HCT116 (cell line): Measurements from ENCODE around the gene RBM20. TPM values are rescaled to one million over a fixed set of nuclear protein-coding genes. Genes with fewer than 3 reads are reported as not detected.
"Not testable (repeated sequence)": the region's sequence is repeated elsewhere in the genome, so short reads cannot be mapped to it uniquely, and the experiment has no call there.

Experiments used
- ATAC-seq: fragments of 200-7000 bp; cut with Tn5 transposase; 2 replicates; pipeline ENCODE4 v1.9.1; 2020; ENCODE audit warnings: mild to moderate bottlenecking, moderate library complexity
- BruUV-seq: library from RNA; stranded (reverse); fragments of 400-500 nt; replicated peaks from 2 replicates; lab custom pipeline; 2021; lab: Mats Ljungman, UMichigan
- CTCF ChIA-PET: fragments of 300-600 bp; sonication (Branson Sonifier 250); formaldehyde crosslinking; loops from one replicate; lab custom pipeline; 2021; ENCODE audit warnings: antibody characterized with exemption; lab: Charles Lee
- POLR2A ChIA-PET: fragments of 300-600, 350-600 bp; sonication (Branson Sonifier 250); formaldehyde crosslinking; loops from one replicate; lab custom pipeline; 2021; ENCODE audit warnings: antibody characterized with exemption; lab: Charles Lee
- RAD21 ChIA-PET, 2 experiments: fragments of 300-600 bp; sonication (Branson Sonifier 250); formaldehyde crosslinking; loops; one replicate each; lab custom pipeline; 2023; ENCODE audit warnings: low total read pairs in 2 of 2; ENCODE audit not compliant: uncharacterized antibody in 2 of 2, unreplicated experiment in 2 of 2, low non-redundant PET in 1 of 2; lab: Charles Lee
- DNase-seq: peaks from one replicate; pipeline ENCODE4 v3.0.0-alpha.2; 2010; ENCODE audit warnings: low read depth, low spot score
- H2AFZ ChIP-seq: fragments of 200-600 bp; shearing (Covaris generic), sonication (generic); 2 replicates; pipeline ENCODE4 v1.6.1; 2017; ENCODE audit warnings: low read depth, mixed run types, mixed read lengths, antibody characterized with exemption, low read length; ENCODE audit not compliant: poor library complexity, severe bottlenecking
- H3K27ac ChIP-seq: 2 replicates; pipeline ENCODE4 v1.5.1; 2012; ENCODE audit warnings: low read depth, low read length
- H3K27me3 ChIP-seq: fragments of 200-600 bp; sonication (generic); 2 replicates; pipeline ENCODE4 v1.6.1; 2016; ENCODE audit warnings: mixed run types, low read length, mixed read lengths; ENCODE audit not compliant: insufficient read depth
- H3K36me3 ChIP-seq, 2 experiments: fragments of 200-500 bp in 1 of 2; fragments of 200-600 bp in 1 of 2; sonication (Bioruptor generic) in 1 of 2; sonication (generic) in 1 of 2; 2 replicates each; pipeline versions ENCODE4 v1.5.1 to v1.6.1; 2014 to 2016; ENCODE audit warnings: low read length in 2 of 2, inconsistent platforms in 1 of 2, mixed read lengths in 1 of 2, mixed run types in 1 of 2; ENCODE audit not compliant: insufficient read depth in 2 of 2, control insufficient read depth in 1 of 2
- H3K4me1 ChIP-seq, 2 experiments: fragments of 200-600 bp in 1 of 2; sonication (generic) in 1 of 2; 2 replicates each; pipeline versions ENCODE4 v1.5.1 to v1.6.1; 2012 to 2017; ENCODE audit warnings: low read length in 2 of 2, inconsistent platforms in 1 of 2, mild to moderate bottlenecking in 1 of 2, mixed read lengths in 1 of 2, mixed run types in 1 of 2, moderate library complexity in 1 of 2; ENCODE audit not compliant: insufficient read depth in 2 of 2, control insufficient read depth in 1 of 2
- H3K4me2 ChIP-seq: fragments of 200-600 bp; sonication (generic); 2 replicates; pipeline ENCODE4 v1.6.1; 2017; ENCODE audit warnings: mixed run types, low read length, mixed read lengths
- H3K4me3 ChIP-seq, 2 experiments: fragments of 200-600 bp in 1 of 2; sonication (generic) in 1 of 2; replicated peaks in 1 of 2; 2 replicates each; pipeline ENCODE4 v1.5.1; 2011 to 2016; ENCODE audit warnings: low read length in 2 of 2, control low read depth in 1 of 2, low read depth in 1 of 2, mild to moderate bottlenecking in 1 of 2, mixed read lengths in 1 of 2, mixed run types in 1 of 2
- H3K79me2 ChIP-seq: fragments of 200-600 bp; sonication (generic); 2 replicates; pipeline ENCODE4 v1.6.1; 2017; ENCODE audit warnings: mild to moderate bottlenecking, mixed run types, low read length, moderate library complexity, mixed read lengths; ENCODE audit not compliant: insufficient read depth
- H3K9ac ChIP-seq: fragments of 200-600 bp; sonication (generic); 2 replicates; pipeline ENCODE4 v1.6.1; 2016; ENCODE audit warnings: low read length, mixed read lengths
- H3K9me2 ChIP-seq: fragments of 200-600 bp; sonication (generic), shearing (Covaris generic); 2 replicates; pipeline ENCODE4 v1.6.1; 2017; ENCODE audit warnings: mixed run types, mild to moderate bottlenecking, moderate library complexity; ENCODE audit not compliant: insufficient read depth
- H3K9me3 ChIP-seq, 2 experiments: fragments of 200-500 bp in 1 of 2; fragments of 200-600 bp in 1 of 2; sonication (Bioruptor generic) in 1 of 2; sonication (generic) in 1 of 2; 2 replicates each; pipeline ENCODE4 v1.6.1; 2014 to 2017; ENCODE audit warnings: low read length in 2 of 2, mixed read lengths in 2 of 2, inconsistent platforms in 1 of 2, low read depth in 1 of 2, mild to moderate bottlenecking in 1 of 2, mixed run types in 1 of 2, moderate library complexity in 1 of 2; ENCODE audit not compliant: control insufficient read depth in 1 of 2, insufficient read depth in 1 of 2
- H4K20me1 ChIP-seq: fragments of 200-600 bp; sonication (generic), shearing (Covaris generic); 2 replicates; pipeline ENCODE4 v1.6.1; 2017; ENCODE audit warnings: mixed run types, mild to moderate bottlenecking, moderate library complexity; ENCODE audit not compliant: insufficient read depth
- ATF3 ChIP-seq: IDR thresholded peaks from 2 replicates; pipeline ENCODE4 v1.6.1; 2012
- CBX3 ChIP-seq: IDR thresholded peaks from 2 replicates; pipeline ENCODE4 v1.6.1; 2012; ENCODE audit warnings: low read depth
- CEBPB ChIP-seq: IDR thresholded peaks from 2 replicates; pipeline ENCODE4 v1.6.1; 2012; ENCODE audit warnings: low read depth
- CTCF ChIP-seq, 3 experiments: fragments of 200-600 bp in 1 of 3; sonication (generic) in 1 of 3; IDR thresholded peaks in 2 of 3; conservative IDR thresholded peaks in 1 of 3; 2 replicates each; pipeline ENCODE4 v1.5.1; 2012 to 2017; ENCODE audit warnings: low read depth in 2 of 3, low read length in 2 of 3, antibody characterized with exemption in 1 of 3, borderline replicate concordance in 1 of 3, control low read depth in 1 of 3, mild to moderate bottlenecking in 1 of 3, mixed read lengths in 1 of 3, mixed run types in 1 of 3, moderate library complexity in 1 of 3; ENCODE audit not compliant: insufficient read depth in 1 of 3
- EGR1 ChIP-seq: IDR thresholded peaks from 2 replicates; pipeline ENCODE4 v1.6.1; 2012; ENCODE audit warnings: low read depth
- EZH2 ChIP-seq: fragments of 200-600 bp; sonication (generic); IDR thresholded peaks from 2 replicates; pipeline ENCODE4 v1.6.1; 2017; ENCODE audit warnings: antibody characterized with exemption, mixed run types
- JUND ChIP-seq: IDR thresholded peaks from 2 replicates; pipeline ENCODE4 v1.6.1; 2012
- MAX ChIP-seq: IDR thresholded peaks from 2 replicates; pipeline ENCODE4 v1.6.1; 2012
- RAD21 ChIP-seq: IDR thresholded peaks from 2 replicates; pipeline ENCODE4 v1.6.1; 2012; ENCODE audit warnings: low read depth, mild to moderate bottlenecking
- SP1 ChIP-seq: IDR thresholded peaks from 2 replicates; pipeline ENCODE4 v1.6.1; 2012; ENCODE audit warnings: low read depth
- TCF7L2 ChIP-seq: IDR thresholded peaks from 2 replicates; pipeline ENCODE4 v1.7.0; 2011; ENCODE audit warnings: borderline replicate concordance, inconsistent platforms; ENCODE audit not compliant: insufficient read depth, insufficient read length; ENCODE audit errors: extremely low read depth
- YY1 ChIP-seq: IDR thresholded peaks from 2 replicates; pipeline ENCODE4 v1.6.1; 2011; ENCODE audit warnings: low read length, low read depth, moderate library complexity, mild to moderate bottlenecking; ENCODE audit not compliant: insufficient replicate concordance; ENCODE audit errors: extremely low read depth
- ZFX ChIP-seq: fragments of 450-650 bp; IDR thresholded peaks from 2 replicates; pipeline ENCODE4 v1.6.1; 2017
- intact Hi-C: fragments of 100-400 bp; cut with micrococcal nuclease; formaldehyde crosslinking; loops from 2 replicates; pipeline ENCODE4 v1.10.0; 2022
- total RNA-seq: library from RNA; stranded (reverse); gene quantifications from one replicate; pipeline ENCODE4 v1.2.1, GENCODE V29; 2021; ENCODE audit not compliant: unreplicated experiment

The RBM20 gene
- total RNA-seq, 1 experiment from 2014 or later = 2.0 TPM

GRCh38 chr10:110638319-110638718 is 5.8 kb upstream of the RBM20 start:
- intact Hi-C loops = no loop called here
- Histone ChIP-seq H3K9ac (no peak overlapping the region), H3K9me3 (no peaks in the 10 kb centered on the region), H3K27ac (no peak overlapping the region)
- CTCF ChIA-PET = interaction anchor here (1.5 kb wide), 1 partner anchor 34 kb away, joined by 3 read pairs; no protein-coding TSS in a partner anchor
- TF ChIP-seq EGR1 (no peak), YY1 (no peak), EZH2 (no peak), CBX3 (no peak), SP1 (no peak), RAD21 (no peak), CEBPB (no peak), TCF7L2 (no peak), CTCF (IDR thresholded peaks at IDR 0.05 in 2 of 3, conservative IDR thresholded peaks at IDR 0.05 in 1 of 3; ENCODE audit: borderline replicate concordance in 1 of 3, insufficient read depth in 1 of 3, low read depth in 2 of 3, low read length in 2 of 3) (no peak), ATF3 (no peak), JUND (no peak), ZFX (no peak), MAX (no peak)
- TF ChIP-seq, all 23 proteins: peak for 0
- H3K9me2 ChIP-seq = no peaks in the 10 kb centered on the region
- POLR2A ChIA-PET = no interaction called here
- DNase-seq (no peak), ATAC-seq (no peak)
- H3K27me3 ChIP-seq = peaks cover 8% of the 10 kb centered on the region; the same call in 1 of the 2 replicates
- RAD21 ChIA-PET = no interaction called here
- peaks cover 18 to 50% of the 10 kb centered on the region in 2 experiments for H3K4me1 ChIP-seq
- no peak overlapping the region for H2AFZ ChIP-seq
- no peaks in the 10 kb centered on the region for H3K36me3 ChIP-seq
- H4K20me1 ChIP-seq = no peaks in the 10 kb centered on the region
- H3K4me3 ChIP-seq = no peak overlapping the region
- H3K4me2 ChIP-seq = no peak overlapping the region
- no TSS peak for BruUV-seq
- H3K79me2 ChIP-seq = no peaks in the 10 kb centered on the region

- H2AFZ ChIP-seq, H3K4me3 ChIP-seq, H3K27ac ChIP-seq, BruUV-seq, POLR2A ChIA-PET, H3K9me3 ChIP-seq, RAD21 ChIA-PET, H3K9ac ChIP-seq, H4K20me1 ChIP-seq, H3K9me2 ChIP-seq, H3K79me2 ChIP-seq, H3K27me3 ChIP-seq, DNase-seq, CTCF ChIA-PET, intact Hi-C loops, H3K36me3 ChIP-seq, ATAC-seq, H3K4me2 ChIP-seq: not testable (repeated sequence)
- peaks cover 18 to 54% of the 10 kb centered on the region in 2 experiments for H3K4me1 ChIP-seq
Observed at GRCh38 chr10:110639046-110639445, 5.1 kb upstream of the RBM20 start.

- POLR2A ChIA-PET, H2AFZ ChIP-seq, H3K9me2 ChIP-seq, CTCF ChIA-PET, H4K20me1 ChIP-seq, H3K9ac ChIP-seq, H3K36me3 ChIP-seq, H3K9me3 ChIP-seq, ATAC-seq, H3K27ac ChIP-seq, H3K4me3 ChIP-seq, BruUV-seq, H3K27me3 ChIP-seq, H3K4me2 ChIP-seq, H3K79me2 ChIP-seq, intact Hi-C loops, DNase-seq: not testable (repeated sequence)
- peaks cover 20 to 55% of the 10 kb centered on the region in 2 experiments for H3K4me1 ChIP-seq
- RAD21 ChIA-PET = interaction anchor here in 1 of 2 experiments (0.5 kb wide), 1 partner anchor 164 kb away, joined by 3 read pairs; no protein-coding TSS in a partner anchor
Observed at GRCh38 chr10:110639858-110640257, 4.3 kb upstream of the RBM20 start.
